Thyroid gland (tissue), 4 donors: ENCODE measurements around the gene FAM124B. TPM values are rescaled to one million over a fixed set of nuclear protein-coding genes. Genes with fewer than 3 reads are reported as not detected.
"Not testable (repeated sequence)": the region's sequence is repeated elsewhere in the genome, so short reads cannot be mapped to it uniquely, and the experiment has no call there.

ENCODE experiments used
- DNase-seq, 2 donors: peaks; one replicate each; pipeline ENCODE4 v3.0.0-alpha.2; 2019
- H3K27ac ChIP-seq, 3 donors: fragments of 200-600 bp; sonication (generic); 1 replicate in 2 of 3; 2 replicates in 1 of 3; pipeline ENCODE4 v1.5.1; 2016 to 2019; ENCODE audit warnings: mild to moderate bottlenecking in 1 of 3, moderate library complexity in 1 of 3
- H3K27me3 ChIP-seq: fragments of 200-600 bp; sonication (generic); one replicate; pipeline ENCODE4 v1.5.1; 2019
- H3K36me3 ChIP-seq, 2 donors: fragments of 200-600 bp; sonication (generic); one replicate each; pipeline ENCODE4 v1.5.1; 2016 to 2019
- H3K4me1 ChIP-seq, 2 donors: fragments of 200-600 bp; sonication (generic); one replicate each; pipeline ENCODE4 v1.5.1; 2017 to 2019
- H3K4me3 ChIP-seq, 3 donors: fragments of 200-600 bp; sonication (generic); replicated peaks in 1 of 3; 1 replicate in 2 of 3; 2 replicates in 1 of 3; pipeline ENCODE4 v1.5.1; 2016; ENCODE audit warnings: mild to moderate bottlenecking in 1 of 3
- H3K9me3 ChIP-seq: fragments of 200-600 bp; sonication (generic); one replicate; pipeline ENCODE4 v1.5.1; 2017
- POLR2A ChIP-seq, 2 donors: fragments of 450-650 bp; IDR thresholded peaks; one replicate each; pipeline ENCODE4 v1.6.1; 2017; ENCODE audit warnings: antibody characterized with exemption in 2 of 2, mild to moderate bottlenecking in 2 of 2, moderate library complexity in 1 of 2
- WGBS, 2 donors: methylation state at CpG; one replicate each; pipeline ENCODE4 v1.1.5; 2017; 5-methylcytosine and 5-hydroxymethylcytosine counted together
- intact Hi-C: fragments of 100-400 bp; cut with DNase I; formaldehyde crosslinking; loops from one replicate; pipeline ENCODE4 v1.15.1; 2023
- total RNA-seq, 4 donors: library from RNA; depleted of rRNA; stranded (reverse); fragments of >200 nt; gene quantifications; one replicate each; pipeline ENCODE4 v1.2.3, GENCODE V29; 2016
- TF ChIP-seq, protein P1 (sequence below), 6 experiments: fragments of 200-600 bp in 3 of 6; fragments of 450-650 bp in 3 of 6; sonication (generic) in 3 of 6; IDR thresholded peaks; one replicate each; pipeline ENCODE4 v1.5.1; 2016 to 2019; ENCODE audit warnings: antibody characterized with exemption in 6 of 6, mild to moderate bottlenecking in 2 of 6, inconsistent platforms in 1 of 6, moderate library complexity in 1 of 6

The FAM124B gene
- total RNA-seq, 4 donors from 2014 or later = 0.88 to 2.7 (median 1.3) TPM

DNA sequence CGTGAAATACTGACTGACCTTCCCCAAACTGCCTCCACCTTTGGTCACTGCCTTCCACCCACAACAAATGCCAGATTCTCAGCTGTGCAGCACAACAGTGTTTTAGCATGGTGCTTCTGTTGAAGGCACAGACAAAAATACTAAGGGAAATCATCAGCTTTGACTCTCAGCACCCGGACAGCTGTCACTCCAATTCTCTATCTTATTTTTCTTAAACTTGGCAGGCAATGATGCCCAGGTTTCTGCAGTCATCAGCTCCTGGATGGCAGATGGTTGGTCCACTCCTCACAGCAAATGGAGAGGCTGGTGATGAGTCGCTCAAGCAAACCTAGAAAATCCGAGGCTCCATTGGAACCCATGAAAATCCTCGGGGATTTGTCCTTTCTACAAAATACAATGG is 2.9 kb upstream of the FAM124B start:
- Histone ChIP-seq H3K36me3 (no peaks in the 10 kb centered on the region), H3K27me3 (no peaks in the 10 kb centered on the region), H3K4me1 (no peaks in the 10 kb centered on the region), H3K27ac (no peak overlapping the region), H3K9me3 (no peaks in the 10 kb centered on the region), H3K4me3 (no peak overlapping the region)
- DNase-seq = no peak
- intact Hi-C loops = no loop called here
- 83% methylated on average over 5 of the region's 5 CpGs for WGBS, 2 donors
- TF ChIP-seq, protein P1, sequence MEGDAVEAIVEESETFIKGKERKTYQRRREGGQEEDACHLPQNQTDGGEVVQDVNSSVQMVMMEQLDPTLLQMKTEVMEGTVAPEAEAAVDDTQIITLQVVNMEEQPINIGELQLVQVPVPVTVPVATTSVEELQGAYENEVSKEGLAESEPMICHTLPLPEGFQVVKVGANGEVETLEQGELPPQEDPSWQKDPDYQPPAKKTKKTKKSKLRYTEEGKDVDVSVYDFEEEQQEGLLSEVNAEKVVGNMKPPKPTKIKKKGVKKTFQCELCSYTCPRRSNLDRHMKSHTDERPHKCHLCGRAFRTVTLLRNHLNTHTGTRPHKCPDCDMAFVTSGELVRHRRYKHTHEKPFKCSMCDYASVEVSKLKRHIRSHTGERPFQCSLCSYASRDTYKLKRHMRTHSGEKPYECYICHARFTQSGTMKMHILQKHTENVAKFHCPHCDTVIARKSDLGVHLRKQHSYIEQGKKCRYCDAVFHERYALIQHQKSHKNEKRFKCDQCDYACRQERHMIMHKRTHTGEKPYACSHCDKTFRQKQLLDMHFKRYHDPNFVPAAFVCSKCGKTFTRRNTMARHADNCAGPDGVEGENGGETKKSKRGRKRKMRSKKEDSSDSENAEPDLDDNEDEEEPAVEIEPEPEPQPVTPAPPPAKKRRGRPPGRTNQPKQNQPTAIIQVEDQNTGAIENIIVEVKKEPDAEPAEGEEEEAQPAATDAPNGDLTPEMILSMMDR (IDR thresholded peaks at IDR 0.05) = no peak
- TF ChIP-seq POLR2A (IDR thresholded peaks at IDR 0.05) = no peak

GRCh38 chr2:224403657-224404056 is 1.8 kb upstream of the FAM124B start:
- intact Hi-C loops = no loop called here
- WGBS, 2 donors = 73 to 93% methylated on average over 2 of the region's 2 CpGs
- Histone ChIP-seq H3K27me3 (no peaks in the 10 kb centered on the region), H3K27ac (no peak overlapping the region), H3K9me3 (no peaks in the 10 kb centered on the region), H3K36me3 (no peaks in the 10 kb centered on the region), H3K4me1 (no peaks in the 10 kb centered on the region), H3K4me3 (no peak overlapping the region)
- no peak for TF ChIP-seq POLR2A (IDR thresholded peaks at IDR 0.05)
- TF ChIP-seq, protein P1 (IDR thresholded peaks at IDR 0.05) = no peak
- DNase-seq = no peak

DNA sequence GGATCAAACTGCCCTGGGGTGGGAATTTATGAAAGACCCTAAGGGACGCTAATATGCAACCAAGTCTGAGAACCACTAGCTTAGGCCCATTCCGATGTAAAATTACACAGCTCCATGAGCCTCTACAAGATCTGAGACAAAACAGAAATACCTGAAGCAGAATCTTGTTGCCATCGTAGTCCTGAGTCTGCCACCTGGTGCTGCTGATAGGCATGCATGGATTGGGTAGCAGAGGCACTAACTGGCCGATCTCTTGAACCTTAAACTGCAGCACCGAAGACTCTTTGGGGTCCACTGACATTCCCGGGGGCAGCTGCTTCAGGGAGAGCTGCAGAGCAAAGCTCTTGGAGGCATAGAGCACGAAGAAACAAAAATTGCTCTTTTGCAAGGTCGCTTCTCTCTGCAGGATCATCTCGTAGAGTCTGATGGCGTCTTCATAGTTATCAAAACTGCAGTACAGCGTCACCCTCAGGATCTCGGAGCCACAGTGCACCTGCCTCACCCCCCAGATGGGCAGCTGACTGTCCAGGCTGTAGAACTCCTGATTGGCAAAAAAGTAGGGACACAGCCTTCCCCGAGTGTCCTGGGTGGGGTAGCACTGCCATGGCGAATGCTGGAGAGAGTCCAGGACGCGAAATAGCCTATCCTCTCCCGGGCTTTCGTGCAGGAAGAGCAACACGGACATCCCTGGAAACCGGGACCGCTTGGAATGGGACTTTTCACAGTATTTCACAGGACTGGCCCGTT is 848 bp downstream of the FAM124B start:
- no peaks in the 10 kb centered on the region for H3K4me1 ChIP-seq
- H3K27ac ChIP-seq = peak overlapping the region in 2 of 3 donors; percentile 22 to 24
- no peaks in the 10 kb centered on the region for H3K9me3 ChIP-seq
- no peak for DNase-seq
- H3K27me3 ChIP-seq = no peaks in the 10 kb centered on the region
- no peaks in the 10 kb centered on the region for H3K36me3 ChIP-seq
- WGBS, 2 donors = 66 to 82% methylated on average over 15 to 22 of the region's 22 CpGs
- intact Hi-C loops = no loop called here
- TF ChIP-seq, protein P1 (IDR thresholded peaks at IDR 0.05) = no peak
- TF ChIP-seq POLR2A (IDR thresholded peaks at IDR 0.05) = no peak
- peak overlapping the region in 1 of 3 donors; percentile 9 for H3K4me3 ChIP-seq

- no peaks in the 10 kb centered on the region for H3K27me3 ChIP-seq
- 88% methylated on average over 8 of the region's 8 CpGs for WGBS, 2 donors
- intact Hi-C loops = no loop called here
- DNase-seq = no peak
- no peaks in the 10 kb centered on the region for H3K4me1 ChIP-seq
- H3K27ac ChIP-seq = no peak overlapping the region
- no peaks in the 10 kb centered on the region for H3K9me3 ChIP-seq
- no peak for TF ChIP-seq POLR2A (IDR thresholded peaks at IDR 0.05)
- TF ChIP-seq, protein P1 (IDR thresholded peaks at IDR 0.05) = no peak
- H3K4me3 ChIP-seq = no peak overlapping the region
- no peaks in the 10 kb centered on the region for H3K36me3 ChIP-seq
Measured at GRCh38 chr2:224400174-224400810, 1.6 kb downstream of the FAM124B start.

- Histone ChIP-seq H3K27me3 (no peaks in the 10 kb centered on the region), H3K9me3 (no peaks in the 10 kb centered on the region), H3K27ac (no peak overlapping the region), H3K4me1 (no peaks in the 10 kb centered on the region), H3K36me3 (no peaks in the 10 kb centered on the region), H3K4me3 (no peak overlapping the region)
- WGBS, 2 donors = 84 to 85% methylated on average over 3 of the region's 3 CpGs
- intact Hi-C loops = no loop called here
- no peak for DNase-seq
- TF ChIP-seq POLR2A (IDR thresholded peaks at IDR 0.05) = no peak
- TF ChIP-seq, protein P1 (IDR thresholded peaks at IDR 0.05) = no peak
Measured at GRCh38 chr2:224398289-224398688, 3.6 kb downstream of the FAM124B start.

DNA sequence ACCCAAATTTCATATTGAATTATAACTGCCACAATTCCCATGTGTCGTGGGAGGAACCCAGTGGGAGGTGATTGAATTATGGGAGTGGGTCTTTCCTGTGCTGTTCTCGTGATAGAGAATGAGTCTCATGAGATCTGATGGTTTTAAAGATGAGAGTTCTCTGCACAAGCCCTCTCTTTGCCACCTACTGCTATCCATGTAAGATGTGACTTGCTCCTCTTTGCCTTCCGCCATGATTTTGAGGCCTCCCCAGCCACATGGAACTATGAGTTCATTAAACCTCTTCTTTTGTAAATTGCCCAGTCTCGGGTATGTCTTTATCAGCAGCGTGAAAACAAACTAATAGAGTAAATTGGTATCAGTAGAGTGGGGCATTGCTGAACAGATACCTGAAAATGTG is 4.8 kb downstream of the FAM124B start:
- intact Hi-C loops, DNase-seq, H3K36me3 ChIP-seq, H3K27ac ChIP-seq, H3K4me1 ChIP-seq, H3K4me3 ChIP-seq, H3K27me3 ChIP-seq, H3K9me3 ChIP-seq: not testable (repeated sequence)
- WGBS, 2 donors = 92 to 95% methylated on average over 5 of the region's 5 CpGs
